HEK293 (cell line): Measurements from ENCODE around the gene CTSZ.

ENCODE experiments used
- CTCF ChIA-PET: fragments of 350-600 bp; formaldehyde crosslinking; extraction: SDS; loops from one replicate; lab custom pipeline; 2021; ENCODE audit warnings: antibody characterized with exemption; lab: Yijun Ruan, JAX
- POLR2A ChIA-PET: fragments of 300-600 bp; formaldehyde crosslinking; extraction: SDS; loops from one replicate; lab custom pipeline; 2020; ENCODE audit warnings: antibody characterized with exemption, inconsistent platforms; lab: Yijun Ruan, JAX
- H3K27ac ChIP-seq: fragments of 200-500 bp; sonication (Bioruptor generic); 2 replicates; pipeline ENCODE4 v1.5.1; 2014; ENCODE audit warnings: low read depth, low read length, control low read depth, inconsistent platforms; ENCODE audit errors: extremely low read depth
- H3K36me3 ChIP-seq, 2 experiments: fragments of 200-500 bp in 1 of 2; sonication (Bioruptor generic) in 1 of 2; 1 replicate in 1 of 2; 2 replicates in 1 of 2; pipeline ENCODE4 v1.5.1; 2014 to 2017; ENCODE audit warnings: inconsistent platforms in 2 of 2, low read length in 2 of 2; ENCODE audit not compliant: control insufficient read depth in 2 of 2, insufficient read depth in 1 of 2
- H3K4me1 ChIP-seq: fragments of 200-500 bp; sonication (Bioruptor generic); 2 replicates; pipeline ENCODE4 v1.5.1; 2014; ENCODE audit warnings: mild to moderate bottlenecking, low read length, inconsistent platforms; ENCODE audit not compliant: control insufficient read depth, insufficient read depth
- H3K4me3 ChIP-seq: 2 replicates; pipeline ENCODE4 v1.5.1; 2011; ENCODE audit warnings: low read depth, mild to moderate bottlenecking, control low read depth, low read length, moderate library complexity
- H3K9me3 ChIP-seq: fragments of 200-500 bp; sonication (Bioruptor generic); 2 replicates; pipeline ENCODE4 v1.5.1; 2014; ENCODE audit warnings: low read depth, low read length, inconsistent platforms; ENCODE audit not compliant: control insufficient read depth, insufficient read depth
- GLIS1 ChIP-seq: fragments of 450-650 bp; formaldehyde crosslinking; IDR thresholded peaks from 2 replicates; pipeline ENCODE4 v1.5.1; 2016; ENCODE audit warnings: missing biosample characterization, missing genetic modification characterization
- HOXC10 ChIP-seq: sonication (generic); formaldehyde crosslinking; IDR thresholded peaks from 2 replicates; pipeline ENCODE4 v1.8.1; 2023; ENCODE audit warnings: mild to moderate bottlenecking, missing genetic modification reagents
- INSM2 ChIP-seq: fragments of 450-650 bp; formaldehyde crosslinking; IDR thresholded peaks from 2 replicates; pipeline ENCODE4 v1.5.1; 2016; ENCODE audit warnings: missing biosample characterization, missing genetic modification characterization
- PRDM10 ChIP-seq: fragments of 450-650 bp; formaldehyde crosslinking; IDR thresholded peaks from 2 replicates; pipeline ENCODE4 v1.5.1; 2016; ENCODE audit warnings: missing biosample characterization, missing genetic modification characterization
- SCRT1 ChIP-seq: fragments of 450-650 bp; formaldehyde crosslinking; IDR thresholded peaks from 2 replicates; pipeline ENCODE4 v1.5.1; 2016; ENCODE audit warnings: missing biosample characterization, missing genetic modification characterization, borderline replicate concordance
- TCF7L2 ChIP-seq: IDR thresholded peaks from 2 replicates; pipeline ENCODE4 v1.6.1; 2011; ENCODE audit warnings: low read depth, mild to moderate bottlenecking, inconsistent platforms, low read length, moderate library complexity, borderline replicate concordance
- TRIM28 ChIP-seq: IDR thresholded peaks from 2 replicates; pipeline ENCODE4 v1.6.1; 2011; ENCODE audit warnings: low read length, control low read depth, borderline replicate concordance
- ZFP69B ChIP-seq: fragments of 450-650 bp; formaldehyde crosslinking; IDR thresholded peaks from 2 replicates; pipeline ENCODE4 v1.5.1; 2016; ENCODE audit warnings: missing biosample characterization, missing genetic modification characterization
- ZNF140 ChIP-seq: fragments of 450-650 bp; formaldehyde crosslinking; IDR thresholded peaks from 2 replicates; pipeline ENCODE4 v1.5.1; 2016; ENCODE audit warnings: missing biosample characterization, missing genetic modification characterization
- ZNF280D ChIP-seq: fragments of 450-650 bp; formaldehyde crosslinking; IDR thresholded peaks from 2 replicates; pipeline ENCODE4 v1.5.1; 2016; ENCODE audit warnings: missing biosample characterization, missing genetic modification characterization
- ZNF354C ChIP-seq: fragments of 450-650 bp; formaldehyde crosslinking; IDR thresholded peaks from 2 replicates; pipeline ENCODE4 v1.5.1; 2016; ENCODE audit warnings: missing biosample characterization, missing genetic modification characterization, low read depth, borderline replicate concordance
- ZNF670 ChIP-seq: fragments of 450-650 bp; formaldehyde crosslinking; IDR thresholded peaks from 2 replicates; pipeline ENCODE4 v1.5.1; 2016; ENCODE audit warnings: missing biosample characterization, missing genetic modification characterization, low read depth
- ZNF776 ChIP-seq: fragments of 450-650 bp; formaldehyde crosslinking; IDR thresholded peaks from 2 replicates; pipeline ENCODE4 v1.5.0; 2017; ENCODE audit warnings: missing biosample characterization, missing genetic modification characterization, borderline replicate concordance
- ZNF777 ChIP-seq: fragments of 450-650 bp; formaldehyde crosslinking; IDR thresholded peaks from 2 replicates; pipeline ENCODE4 v1.5.1; 2017; ENCODE audit warnings: missing biosample characterization, missing genetic modification characterization, borderline replicate concordance
- ZNF785 ChIP-seq: fragments of 450-650 bp; formaldehyde crosslinking; IDR thresholded peaks from 2 replicates; pipeline ENCODE4 v1.5.1; 2016; ENCODE audit warnings: missing biosample characterization, missing genetic modification characterization
- ZNF843 ChIP-seq: fragments of 450-650 bp; formaldehyde crosslinking; IDR thresholded peaks from 2 replicates; pipeline ENCODE4 v1.5.1; 2016; ENCODE audit warnings: missing biosample characterization, missing genetic modification characterization
- ZSCAN30 ChIP-seq: fragments of 450-650 bp; IDR thresholded peaks from 2 replicates; pipeline ENCODE4 v1.5.1; 2018; ENCODE audit warnings: missing biosample characterization, mild to moderate bottlenecking, missing genetic modification characterization, moderate library complexity

CTSZ gene

GRCh38 chr20:58996226-58996611, 10.8 kb downstream of the CTSZ start:
- H3K9me3 ChIP-seq = no peaks in the 10 kb centered on the region
- H3K27ac ChIP-seq = no peak overlapping the region
- no peak for TF ChIP-seq HOXC10 (CRISPR knock-in tag)
- TF ChIP-seq, all 188 proteins: peak for 0
- H3K4me1 ChIP-seq = no peaks in the 10 kb centered on the region
- peaks cover 22 to 74% of the 10 kb centered on the region in 2 experiments for H3K36me3 ChIP-seq
- no peak overlapping the region for H3K4me3 ChIP-seq
- POLR2A ChIA-PET = interaction anchor here (0.8 kb wide), 1 partner anchor 126 kb away, joined by 4 read pairs; no protein-coding TSS in a partner anchor
- CTCF ChIA-PET = interaction anchor here (0.6 to 0.7 kb wide), 3 partner anchors 124 to 459 kb away, joined by 3 to 6 read pairs (median 4); no protein-coding TSS in a partner anchor

GRCh38 chr20:58995461-58996225, 11.4 kb downstream of the CTSZ start:
- TF ChIP-seq INSM2 (tag by site-specific recombination) = no peak
- Histone ChIP-seq H3K4me3 (no peak overlapping the region), H3K9me3 (no peaks in the 10 kb centered on the region), H3K4me1 (no peaks in the 10 kb centered on the region), H3K27ac (no peak overlapping the region), H3K36me3 (peaks cover 22 to 75% of the 10 kb centered on the region in 2 experiments)
- CTCF ChIA-PET = interaction anchor here (0.6 to 0.7 kb wide), 3 partner anchors 124 to 460 kb away, joined by 3 to 6 read pairs (median 4); no protein-coding TSS in a partner anchor
- POLR2A ChIA-PET = no interaction called here

GRCh38 chr20:58994390-58995159, 12.5 kb downstream of the CTSZ start:
- Histone ChIP-seq H3K4me1 (no peaks in the 10 kb centered on the region), H3K27ac (no peak overlapping the region), H3K36me3 (peaks cover 27 to 86% of the 10 kb centered on the region in 2 experiments), H3K9me3 (no peaks in the 10 kb centered on the region), H3K4me3 (no peak overlapping the region)
- ChIA-PET CTCF (no interaction called here), POLR2A (interaction anchor here (2.0 kb wide), 1 partner anchor 37 kb away, joined by 7 read pairs; the partner anchor contains the start of gene ATP5F1E)
- TF ChIP-seq ZNF354C (tag by site-specific recombination) (no peak), ZNF670 (tag by site-specific recombination) (no peak), ZNF777 (no peak), ZNF280D (no peak), ZFP69B (tag by site-specific recombination) (no peak), ZSCAN30 (tag by site-specific recombination) (no peak), TRIM28 (no peak), GLIS1 (tag by site-specific recombination) (no peak), INSM2 (tag by site-specific recombination) (no peak), SCRT1 (tag by site-specific recombination) (no peak), ZNF140 (tag by site-specific recombination) (no peak), PRDM10 (no peak), ZNF776 (no peak), ZNF843 (tag by site-specific recombination) (no peak), ZNF785 (tag by site-specific recombination) (no peak), TCF7L2 (no peak)
